Measurements from ENCODE around the gene TUFT1. TPM values are rescaled to one million over a fixed set of nuclear protein-coding genes. Genes with fewer than 3 reads are reported as not detected.

Gene TUFT1
- total RNA-seq, 4 donors from 2014 or later: 83.4 to 121 (median 91.5) TPM

GRCh38 chr1:151510020-151510405 lies 30.1 kb upstream of the TUFT1 start:
- Histone ChIP-seq H3K27ac (no peak overlapping the region), H3K9me3 (no peaks in the 10 kb centered on the region), H3K27me3 (no peaks in the 10 kb centered on the region), H3K4me1 (peaks cover 39% of the 10 kb centered on the region), H3K36me3 (no peaks in the 10 kb centered on the region), H3K4me3 (no peak overlapping the region)
- DNase-seq (ENCODE audit: low spot score in 2 of 2): no peak
- TF ChIP-seq POLR2A (IDR thresholded peaks at IDR 0.05): no peak
- no peak for TF ChIP-seq POLR2AphosphoS5 (IDR thresholded peaks at IDR 0.05)
- TF ChIP-seq, protein P1, sequence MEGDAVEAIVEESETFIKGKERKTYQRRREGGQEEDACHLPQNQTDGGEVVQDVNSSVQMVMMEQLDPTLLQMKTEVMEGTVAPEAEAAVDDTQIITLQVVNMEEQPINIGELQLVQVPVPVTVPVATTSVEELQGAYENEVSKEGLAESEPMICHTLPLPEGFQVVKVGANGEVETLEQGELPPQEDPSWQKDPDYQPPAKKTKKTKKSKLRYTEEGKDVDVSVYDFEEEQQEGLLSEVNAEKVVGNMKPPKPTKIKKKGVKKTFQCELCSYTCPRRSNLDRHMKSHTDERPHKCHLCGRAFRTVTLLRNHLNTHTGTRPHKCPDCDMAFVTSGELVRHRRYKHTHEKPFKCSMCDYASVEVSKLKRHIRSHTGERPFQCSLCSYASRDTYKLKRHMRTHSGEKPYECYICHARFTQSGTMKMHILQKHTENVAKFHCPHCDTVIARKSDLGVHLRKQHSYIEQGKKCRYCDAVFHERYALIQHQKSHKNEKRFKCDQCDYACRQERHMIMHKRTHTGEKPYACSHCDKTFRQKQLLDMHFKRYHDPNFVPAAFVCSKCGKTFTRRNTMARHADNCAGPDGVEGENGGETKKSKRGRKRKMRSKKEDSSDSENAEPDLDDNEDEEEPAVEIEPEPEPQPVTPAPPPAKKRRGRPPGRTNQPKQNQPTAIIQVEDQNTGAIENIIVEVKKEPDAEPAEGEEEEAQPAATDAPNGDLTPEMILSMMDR (IDR thresholded peaks at IDR 0.05): no peak
- no peak for TF ChIP-seq EP300 (IDR thresholded peaks at IDR 0.05)
- WGBS: 45% methylated on average over 9 of the region's 9 CpGs

DNA sequence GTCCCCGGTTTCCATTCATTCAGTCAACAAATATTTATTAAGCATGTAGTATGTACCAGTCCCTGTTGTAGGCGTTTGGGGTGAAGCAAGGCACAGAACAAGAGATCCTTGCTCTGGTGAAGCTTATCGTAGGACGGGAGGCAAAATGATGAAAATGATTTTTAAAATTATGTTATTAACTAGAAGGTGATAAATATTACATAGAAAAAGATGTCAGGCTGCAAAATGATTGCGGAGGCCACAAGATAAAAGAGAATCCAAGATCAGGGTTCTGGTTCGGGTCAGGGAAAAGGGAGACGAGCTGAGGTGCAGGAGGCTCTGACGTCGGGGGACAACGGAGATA lies 29.5 kb upstream of the TUFT1 start:
- peak overlapping the region; percentile 72 for H3K27ac ChIP-seq
- H3K4me3 ChIP-seq: peak overlapping the region; percentile 77
- H3K27me3 ChIP-seq: no peaks in the 10 kb centered on the region
- peaks cover 39% of the 10 kb centered on the region for H3K4me1 ChIP-seq
- WGBS: 6% methylated on average over 10 of the region's 10 CpGs
- DNase-seq (ENCODE audit: low spot score in 2 of 2): no peak
- H3K36me3 ChIP-seq: no peaks in the 10 kb centered on the region
- no peaks in the 10 kb centered on the region for H3K9me3 ChIP-seq
- no peak for TF ChIP-seq POLR2AphosphoS5 (IDR thresholded peaks at IDR 0.05)
- no peak for TF ChIP-seq EP300 (IDR thresholded peaks at IDR 0.05)
- TF ChIP-seq POLR2A (IDR thresholded peaks at IDR 0.05): no peak
- TF ChIP-seq, protein P1 (IDR thresholded peaks at IDR 0.05): no peak

DNA sequence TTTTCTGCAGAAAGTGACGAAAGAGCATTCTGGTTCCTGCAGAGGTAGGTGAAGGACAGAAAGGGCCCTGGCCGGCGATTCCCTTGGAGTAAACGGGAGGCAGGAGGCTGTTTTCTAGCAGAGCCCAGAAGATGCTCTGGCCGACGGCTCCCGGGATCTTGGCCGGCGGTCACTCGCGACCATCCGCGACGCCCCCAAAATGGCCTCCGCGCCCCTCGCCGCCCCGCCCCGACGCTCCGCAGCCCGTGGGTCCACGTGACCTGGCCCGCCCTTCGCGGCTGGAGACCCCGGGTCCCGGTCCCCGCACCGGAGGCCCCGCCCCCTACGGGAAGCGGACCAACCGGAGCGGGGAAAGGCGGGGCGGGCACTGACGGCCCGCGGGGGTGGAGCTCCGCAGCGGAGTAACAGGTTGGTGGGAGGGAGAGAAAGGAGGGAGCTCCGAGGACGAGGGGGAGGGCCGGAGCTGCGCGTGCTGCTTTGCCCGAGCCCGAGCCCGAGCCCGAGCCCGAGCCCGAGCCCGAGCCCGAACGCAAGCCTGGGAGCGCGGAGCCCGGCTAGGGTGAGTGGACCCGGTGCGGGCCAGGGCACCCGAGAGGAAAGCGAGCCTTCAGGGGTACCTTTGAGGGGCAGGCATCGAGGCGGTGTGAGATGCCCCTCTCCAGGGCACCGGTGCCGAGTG lies 29.0 kb upstream of the TUFT1 start, which contains the start of gene CGN:
Gene CGN, plus strand, starts transcription at position 431 of the 679 bp plus-strand sequence. CDS start 7,133 bp downstream, outside the sequence.
- Histone ChIP-seq H3K4me1 (peaks cover 39% of the 10 kb centered on the region), H3K9me3 (no peaks in the 10 kb centered on the region), H3K27ac (peak within 1 kb of the TSS; percentile 72), H3K36me3 (no peaks in the 10 kb centered on the region), H3K4me3 (peak within 1 kb of the TSS; percentile 77), H3K27me3 (no peaks in the 10 kb centered on the region)
- under 1% methylated on average over 26 of the region's 68 CpGs for WGBS
- peak; percentile 89 for DNase-seq (ENCODE audit: low spot score in 2 of 2)
- TF ChIP-seq, protein P1 (IDR thresholded peaks at IDR 0.05): no peak
- TF ChIP-seq POLR2A (IDR thresholded peaks at IDR 0.05): no peak
- TF ChIP-seq POLR2AphosphoS5 (IDR thresholded peaks at IDR 0.05): no peak
- no peak for TF ChIP-seq EP300 (IDR thresholded peaks at IDR 0.05)

- TF ChIP-seq, protein P1 (IDR thresholded peaks at IDR 0.05): no peak
- no peak for TF ChIP-seq POLR2AphosphoS5 (IDR thresholded peaks at IDR 0.05)
- TF ChIP-seq EP300 (IDR thresholded peaks at IDR 0.05): no peak
- TF ChIP-seq POLR2A (IDR thresholded peaks at IDR 0.05): no peak
- H3K27ac ChIP-seq: peak overlapping the region; percentile 72
- 2% methylated on average over 6 of the region's 23 CpGs for WGBS
- no peaks in the 10 kb centered on the region for H3K9me3 ChIP-seq
- H3K4me3 ChIP-seq: peak overlapping the region; percentile 77
- peak in 1 of 2 donors; percentile 83 for DNase-seq (ENCODE audit: low spot score in 2 of 2)
- H3K27me3 ChIP-seq: no peaks in the 10 kb centered on the region
- peaks cover 39% of the 10 kb centered on the region for H3K4me1 ChIP-seq
- no peaks in the 10 kb centered on the region for H3K36me3 ChIP-seq
Observed at GRCh38 chr1:151511636-151512215, 28.4 kb upstream of the TUFT1 start.

GRCh38 chr1:151512326-151512725 lies 27.8 kb upstream of the TUFT1 start:
- H3K4me3 ChIP-seq: peak overlapping the region; percentile 77
- no peaks in the 10 kb centered on the region for H3K27me3 ChIP-seq
- H3K4me1 ChIP-seq: peaks cover 39% of the 10 kb centered on the region
- no peak for DNase-seq (ENCODE audit: low spot score in 2 of 2)
- TF ChIP-seq POLR2AphosphoS5 (IDR thresholded peaks at IDR 0.05) (no peak), EP300 (IDR thresholded peaks at IDR 0.05) (no peak), POLR2A (IDR thresholded peaks at IDR 0.05) (no peak)
- TF ChIP-seq, protein P1 (IDR thresholded peaks at IDR 0.05): no peak
- H3K9me3 ChIP-seq: no peaks in the 10 kb centered on the region
- peak overlapping the region; percentile 72 for H3K27ac ChIP-seq
- no peaks in the 10 kb centered on the region for H3K36me3 ChIP-seq
- 26% methylated on average over 4 of the region's 4 CpGs for WGBS
